ENCODE results near the gene KCNB1.

KCNB1 gene

GRCh38 chr20:49461894-49462620, 20.4 kb downstream of the KCNB1 start:
- ChIA-PET CTCF (interaction anchor here (0.9 to 1.0 kb wide), 2 partner anchors 37 to 51 kb away, joined by 3 read pairs; no protein-coding TSS in a partner anchor), POLR2A (no interaction called here)
- TF ChIP-seq, protein P1, sequence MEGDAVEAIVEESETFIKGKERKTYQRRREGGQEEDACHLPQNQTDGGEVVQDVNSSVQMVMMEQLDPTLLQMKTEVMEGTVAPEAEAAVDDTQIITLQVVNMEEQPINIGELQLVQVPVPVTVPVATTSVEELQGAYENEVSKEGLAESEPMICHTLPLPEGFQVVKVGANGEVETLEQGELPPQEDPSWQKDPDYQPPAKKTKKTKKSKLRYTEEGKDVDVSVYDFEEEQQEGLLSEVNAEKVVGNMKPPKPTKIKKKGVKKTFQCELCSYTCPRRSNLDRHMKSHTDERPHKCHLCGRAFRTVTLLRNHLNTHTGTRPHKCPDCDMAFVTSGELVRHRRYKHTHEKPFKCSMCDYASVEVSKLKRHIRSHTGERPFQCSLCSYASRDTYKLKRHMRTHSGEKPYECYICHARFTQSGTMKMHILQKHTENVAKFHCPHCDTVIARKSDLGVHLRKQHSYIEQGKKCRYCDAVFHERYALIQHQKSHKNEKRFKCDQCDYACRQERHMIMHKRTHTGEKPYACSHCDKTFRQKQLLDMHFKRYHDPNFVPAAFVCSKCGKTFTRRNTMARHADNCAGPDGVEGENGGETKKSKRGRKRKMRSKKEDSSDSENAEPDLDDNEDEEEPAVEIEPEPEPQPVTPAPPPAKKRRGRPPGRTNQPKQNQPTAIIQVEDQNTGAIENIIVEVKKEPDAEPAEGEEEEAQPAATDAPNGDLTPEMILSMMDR (IDR thresholded peaks at IDR 0.05; ENCODE audit: control extremely low read depth, extremely low read depth, low read depth, missing control alignments) = no peak
- DNase-seq (ENCODE audit: extremely low spot score) = no peak

DNA sequence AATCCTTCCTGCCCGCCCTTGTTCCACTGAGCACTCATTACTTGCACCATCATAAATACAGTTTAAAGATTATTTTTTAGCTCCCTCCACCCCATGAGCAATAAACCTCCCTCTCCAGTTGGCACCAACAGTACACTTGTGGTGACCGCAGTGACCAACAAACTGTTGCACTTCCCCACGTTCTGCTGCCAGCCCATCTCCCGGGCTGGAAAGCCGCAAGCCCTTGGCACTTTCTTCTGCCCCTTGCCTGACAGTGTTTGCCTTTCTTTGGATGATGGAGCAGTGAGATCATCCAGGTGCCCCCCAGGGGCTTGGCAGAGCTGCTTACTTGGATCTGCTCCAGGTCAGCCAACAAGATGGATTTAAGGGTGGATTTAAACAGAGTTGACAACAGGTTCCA, 21.6 kb downstream of the KCNB1 start:
- DNase-seq (ENCODE audit: extremely low spot score) = no peak
- ChIA-PET POLR2A (no interaction called here), CTCF (no interaction called here)
- TF ChIP-seq, protein P1 (IDR thresholded peaks at IDR 0.05; ENCODE audit: control extremely low read depth, extremely low read depth, low read depth, missing control alignments) = no peak

DNA sequence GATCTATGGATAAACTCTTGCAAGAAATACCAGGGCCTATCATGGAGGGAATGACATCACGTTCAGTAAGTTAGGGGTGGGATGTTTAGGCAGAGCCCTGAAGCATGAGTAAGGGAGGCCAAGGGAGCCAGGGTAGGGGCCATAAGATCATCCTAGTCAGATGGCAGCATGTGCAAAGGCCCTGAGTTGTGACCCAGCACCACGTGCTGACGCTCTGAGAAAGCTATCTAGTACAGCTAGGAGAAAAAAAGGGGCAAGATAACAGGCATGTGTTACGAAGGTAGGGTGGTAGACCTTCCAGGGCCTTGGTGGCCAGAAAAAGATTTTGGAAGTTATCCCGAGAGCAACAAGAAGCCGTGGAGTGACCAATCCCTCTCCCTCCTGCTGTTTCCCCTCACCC, 22.3 kb downstream of the KCNB1 start:
- ChIA-PET CTCF (no interaction called here), POLR2A (no interaction called here)
- TF ChIP-seq, protein P1 (IDR thresholded peaks at IDR 0.05; ENCODE audit: control extremely low read depth, extremely low read depth, low read depth, missing control alignments) = no peak
- DNase-seq (ENCODE audit: extremely low spot score) = no peak

GRCh38 chr20:49459684-49460083, 22.8 kb downstream of the KCNB1 start:
- TF ChIP-seq, protein P1 (IDR thresholded peaks at IDR 0.05; ENCODE audit: control extremely low read depth, extremely low read depth, low read depth, missing control alignments) = no peak
- DNase-seq (ENCODE audit: extremely low spot score) = no peak
- CTCF ChIA-PET = no interaction called here
- POLR2A ChIA-PET = no interaction called here

DNA sequence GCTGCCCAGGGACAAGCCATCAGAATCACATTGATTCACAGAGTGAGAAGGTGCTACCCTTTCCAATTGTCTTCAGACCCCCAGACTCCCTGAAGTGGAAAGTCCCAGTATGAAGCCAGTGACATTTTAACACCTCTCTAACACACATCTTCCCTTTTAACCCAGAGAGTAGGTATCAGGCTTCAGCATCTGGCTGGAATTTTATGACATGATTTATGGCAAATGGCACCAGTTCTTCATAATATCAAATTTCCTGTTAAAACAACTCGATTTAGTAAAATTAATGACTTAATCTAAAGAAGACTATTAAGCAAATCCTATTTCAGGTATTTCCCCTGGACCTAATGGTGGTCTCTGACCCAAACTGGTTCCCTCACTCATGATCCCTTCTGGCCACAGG, 25.0 kb downstream of the KCNB1 start:
- POLR2A ChIA-PET = no interaction called here
- CTCF ChIA-PET = no interaction called here
- no peak for DNase-seq (ENCODE audit: extremely low spot score)
- TF ChIP-seq, protein P1 (IDR thresholded peaks at IDR 0.05; ENCODE audit: control extremely low read depth, extremely low read depth, low read depth, missing control alignments) = no peak

GRCh38 chr20:49456646-49457045, 25.8 kb downstream of the KCNB1 start:
- TF ChIP-seq, protein P1 (IDR thresholded peaks at IDR 0.05; ENCODE audit: control extremely low read depth, extremely low read depth, low read depth, missing control alignments) = no peak
- DNase-seq (ENCODE audit: extremely low spot score) = no peak
- ChIA-PET POLR2A (no interaction called here), CTCF (no interaction called here)
